Hepatocyte (in vitro differentiated cells): Measurements from ENCODE around the gene PBX3. TPM values are rescaled to one million over a fixed set of nuclear protein-coding genes. Genes with fewer than 3 reads are reported as not detected.

ENCODE experiments used
- DNase-seq: peaks from one replicate; pipeline ENCODE4 v3.0.0-alpha.2; 2016; ENCODE audit warnings: low spot score
- H2AFZ ChIP-seq: fragments of 200-600 bp; sonication (generic); 2 replicates; pipeline ENCODE4 v1.6.0; 2016; ENCODE audit warnings: antibody characterized with exemption, mild to moderate bottlenecking
- H3K27ac ChIP-seq: fragments of 200-600 bp; sonication (generic); 2 replicates; pipeline ENCODE4 v1.5.1; 2016; ENCODE audit warnings: mild to moderate bottlenecking
- H3K27me3 ChIP-seq: fragments of 200-600 bp; sonication (generic); 2 replicates; pipeline ENCODE4 v1.6.1; 2016
- H3K36me3 ChIP-seq: fragments of 200-600 bp; sonication (generic); replicated peaks from 2 replicates; pipeline ENCODE4 v1.5.1; 2016; ENCODE audit warnings: low read depth; ENCODE audit not compliant: insufficient read depth
- H3K4me1 ChIP-seq: fragments of 200-600 bp; sonication (generic); 2 replicates; pipeline ENCODE4 v1.5.1; 2016; ENCODE audit warnings: mild to moderate bottlenecking, moderate library complexity; ENCODE audit not compliant: insufficient read depth
- H3K4me2 ChIP-seq: fragments of 200-600 bp; sonication (generic); 2 replicates; pipeline ENCODE4 v1.6.0; 2016
- H3K4me3 ChIP-seq: fragments of 200-600 bp; sonication (generic); 2 replicates; pipeline ENCODE4 v1.5.1; 2016; ENCODE audit warnings: mild to moderate bottlenecking
- H3K79me2 ChIP-seq: fragments of 200-600 bp; sonication (generic); 2 replicates; pipeline ENCODE4 v1.6.0; 2017; ENCODE audit warnings: mild to moderate bottlenecking
- H3K9me2 ChIP-seq: fragments of 200-600 bp; sonication (generic); replicated peaks from 2 replicates; pipeline ENCODE4 v1.6.0; 2017; ENCODE audit warnings: mild to moderate bottlenecking; ENCODE audit not compliant: insufficient read depth
- H3K9me3 ChIP-seq: fragments of 200-600 bp; sonication (generic); 2 replicates; pipeline ENCODE4 v1.5.1; 2016; ENCODE audit warnings: low read depth, mild to moderate bottlenecking
- H4K20me1 ChIP-seq: fragments of 200-600 bp; sonication (generic); 2 replicates; pipeline ENCODE4 v1.6.0; 2016; ENCODE audit warnings: mild to moderate bottlenecking; ENCODE audit not compliant: insufficient read depth, poor library complexity, severe bottlenecking
- CTCF ChIP-seq: fragments of 200-600 bp; sonication (generic); IDR thresholded peaks from 2 replicates; pipeline ENCODE4 v1.5.1; 2016; ENCODE audit warnings: antibody characterized with exemption, mild to moderate bottlenecking; ENCODE audit not compliant: poor library complexity
- EZH2 ChIP-seq: fragments of 200-600 bp; sonication (generic); IDR thresholded peaks from 2 replicates; pipeline ENCODE4 v1.6.1; 2016; ENCODE audit warnings: antibody characterized with exemption, mild to moderate bottlenecking, borderline replicate concordance
- EZH2phosphoT487 ChIP-seq: fragments of 200-600 bp; sonication (generic); IDR thresholded peaks from one replicate; pipeline ENCODE4 v1.6.1; 2018; ENCODE audit warnings: antibody characterized with exemption, mild to moderate bottlenecking, low read depth, moderate library complexity; ENCODE audit not compliant: unreplicated experiment, severe bottlenecking
- WGBS: methylation state at CpG from one replicate; pipeline ENCODE4 v1.1.6; 2016; ENCODE audit warnings: low lambda C conversion rate; ENCODE audit errors: missing lambda C conversion rate; 5-methylcytosine and 5-hydroxymethylcytosine counted together
- polyA plus RNA-seq: library from polyadenylated mRNA; unstranded; fragments of >200 nt; fragmentation: Nextera tagmentation; extraction: Ambion mirVana; gene quantifications from 2 replicates; pipeline ENCODE4 v1.2.1, GENCODE V29; 2016
- total RNA-seq: library from RNA; depleted of rRNA; stranded (reverse); fragments of >200 nt; gene quantifications from 2 replicates; pipeline ENCODE4 v1.2.3, GENCODE V29; 2014

Gene PBX3
- total and polyA plus RNA-seq, 2 experiments from 2014 or later = 15.9 to 23.3 TPM

GRCh38 chr9:125893277-125893676 lies 146.1 kb downstream of the PBX3 start:
- H3K79me2 ChIP-seq = peaks cover 13% of the 10 kb centered on the region
- no peaks in the 10 kb centered on the region for H3K9me2 ChIP-seq
- DNase-seq = no peak
- H3K4me2 ChIP-seq = no peak overlapping the region
- peaks cover 10% of the 10 kb centered on the region for H3K4me1 ChIP-seq
- no peak overlapping the region for H3K27ac ChIP-seq
- TF ChIP-seq CTCF = no peak
- TF ChIP-seq EZH2 = no peak
- TF ChIP-seq EZH2phosphoT487 = no peak
- no peak overlapping the region for H2AFZ ChIP-seq
- no peaks in the 10 kb centered on the region for H4K20me1 ChIP-seq
- H3K4me3 ChIP-seq = no peak overlapping the region
- H3K36me3 ChIP-seq = no peaks in the 10 kb centered on the region
- whole genome bisulfite sequencing = 81% methylated on average over 2 of the region's 2 CpGs
- H3K27me3 ChIP-seq = peaks cover 12% of the 10 kb centered on the region
- no peaks in the 10 kb centered on the region for H3K9me3 ChIP-seq

GRCh38 chr9:125894566-125894965 lies 147.4 kb downstream of the PBX3 start:
- H3K27ac ChIP-seq = no peak overlapping the region
- WGBS = 55% methylated on average over 3 of the region's 3 CpGs
- H3K4me3 ChIP-seq = no peak overlapping the region
- no peaks in the 10 kb centered on the region for H3K9me2 ChIP-seq
- no peak overlapping the region for H2AFZ ChIP-seq
- H3K79me2 ChIP-seq = peaks cover 10% of the 10 kb centered on the region
- no peaks in the 10 kb centered on the region for H4K20me1 ChIP-seq
- TF ChIP-seq CTCF (no peak), EZH2phosphoT487 (peak; percentile 73)
- no peaks in the 10 kb centered on the region for H3K9me3 ChIP-seq
- H3K27me3 ChIP-seq = peaks cover 12% of the 10 kb centered on the region
- H3K36me3 ChIP-seq = no peaks in the 10 kb centered on the region
- no peak overlapping the region for H3K4me2 ChIP-seq
- no peak for DNase-seq
- no peaks in the 10 kb centered on the region for H3K4me1 ChIP-seq

GRCh38 chr9:125896404-125896803 lies 149.2 kb downstream of the PBX3 start:
- Histone ChIP-seq H3K27ac (no peak overlapping the region), H3K9me2 (no peaks in the 10 kb centered on the region), H4K20me1 (no peaks in the 10 kb centered on the region), H3K4me3 (no peak overlapping the region), H3K4me2 (no peak overlapping the region), H3K27me3 (peaks cover 13% of the 10 kb centered on the region), H3K79me2 (peaks cover 10% of the 10 kb centered on the region), H3K4me1 (no peaks in the 10 kb centered on the region), H3K36me3 (no peaks in the 10 kb centered on the region), H2AFZ (no peak overlapping the region), H3K9me3 (no peaks in the 10 kb centered on the region)
- no peak for DNase-seq
- TF ChIP-seq CTCF (no peak), EZH2 (no peak), EZH2phosphoT487 (no peak)
- WGBS = 89% methylated on average over 2 of the region's 2 CpGs

- H3K27ac ChIP-seq = no peak overlapping the region
- no peak for TF ChIP-seq CTCF
- no peak for TF ChIP-seq EZH2phosphoT487
- TF ChIP-seq EZH2 = no peak
- no peaks in the 10 kb centered on the region for H3K36me3 ChIP-seq
- H2AFZ ChIP-seq = no peak overlapping the region
- peaks cover 15% of the 10 kb centered on the region for H3K27me3 ChIP-seq
- DNase-seq = no peak
- peaks cover 10% of the 10 kb centered on the region for H3K79me2 ChIP-seq
- no peaks in the 10 kb centered on the region for H3K4me1 ChIP-seq
- no peaks in the 10 kb centered on the region for H3K9me2 ChIP-seq
- H3K9me3 ChIP-seq = no peaks in the 10 kb centered on the region
- H4K20me1 ChIP-seq = no peaks in the 10 kb centered on the region
- WGBS = 93% methylated on average over 2 of the region's 2 CpGs
- no peak overlapping the region for H3K4me2 ChIP-seq
- no peak overlapping the region for H3K4me3 ChIP-seq
Observed at GRCh38 chr9:125896964-125897363, 149.8 kb downstream of the PBX3 start.
